T-helper 1 cell (primary cell): ENCODE measurements around the gene RBM44.

ENCODE experiments used
- DNase-seq, 5 donors: peaks; one replicate each; pipeline ENCODE4 v3.0.0-alpha.2; 2012 to 2020

The RBM44 gene

DNA sequence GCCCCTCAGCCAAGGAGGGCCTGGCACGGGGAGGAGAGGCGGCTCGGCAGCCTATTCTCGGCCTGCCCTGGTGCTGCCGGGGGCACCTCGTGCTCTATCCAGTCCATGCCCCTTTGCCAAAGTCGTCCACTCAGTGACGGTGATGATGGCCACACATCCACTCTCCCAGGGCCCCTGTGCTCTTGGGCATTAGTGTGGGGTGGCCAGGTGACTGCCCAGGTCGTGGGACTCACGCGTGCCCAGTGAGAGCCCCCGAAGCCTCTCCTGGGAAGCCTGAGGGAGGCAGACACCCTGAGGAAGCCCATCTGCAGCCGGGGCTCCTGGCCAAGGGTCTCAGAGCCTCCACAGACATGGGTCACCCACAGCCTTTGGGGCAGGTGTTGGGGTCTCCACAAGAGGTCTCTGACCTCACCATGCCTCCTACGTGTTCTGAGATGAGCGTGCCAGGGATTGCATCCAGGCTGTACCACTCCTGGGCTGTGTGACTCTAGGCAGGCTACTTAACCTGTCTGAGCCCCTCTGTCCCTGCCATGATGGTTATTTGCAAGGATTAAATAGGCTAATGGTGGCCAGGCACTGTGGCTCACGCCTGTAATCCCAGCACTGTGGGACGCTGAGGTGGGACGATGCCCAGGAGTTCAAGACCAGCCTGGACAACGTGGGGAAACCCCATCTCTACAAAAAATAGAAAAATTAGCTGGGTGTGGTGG, 73.8 kb downstream of the RBM44 start:
- DNase-seq: no peak

DNA sequence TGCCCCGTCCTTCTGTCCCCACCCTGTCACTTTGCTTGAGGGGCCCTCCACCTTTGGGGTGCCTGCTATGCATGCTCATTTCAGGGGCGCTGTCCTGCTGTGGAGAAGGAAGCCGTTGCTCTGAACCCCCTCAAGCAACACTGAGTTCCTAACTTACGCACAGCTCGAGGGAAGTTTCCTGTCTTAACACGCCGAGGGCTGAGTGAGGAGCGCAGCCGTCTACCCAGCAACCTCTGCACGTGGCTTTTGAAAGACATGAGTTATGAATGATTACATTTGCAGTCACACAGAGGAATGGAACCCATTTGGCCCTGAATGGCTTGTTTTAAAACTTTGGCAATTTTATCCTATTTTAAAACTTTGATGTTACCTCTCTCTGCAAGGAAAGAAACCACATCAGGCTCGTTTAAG, 74.8 kb downstream of the RBM44 start:
- DNase-seq: no peak

DNA sequence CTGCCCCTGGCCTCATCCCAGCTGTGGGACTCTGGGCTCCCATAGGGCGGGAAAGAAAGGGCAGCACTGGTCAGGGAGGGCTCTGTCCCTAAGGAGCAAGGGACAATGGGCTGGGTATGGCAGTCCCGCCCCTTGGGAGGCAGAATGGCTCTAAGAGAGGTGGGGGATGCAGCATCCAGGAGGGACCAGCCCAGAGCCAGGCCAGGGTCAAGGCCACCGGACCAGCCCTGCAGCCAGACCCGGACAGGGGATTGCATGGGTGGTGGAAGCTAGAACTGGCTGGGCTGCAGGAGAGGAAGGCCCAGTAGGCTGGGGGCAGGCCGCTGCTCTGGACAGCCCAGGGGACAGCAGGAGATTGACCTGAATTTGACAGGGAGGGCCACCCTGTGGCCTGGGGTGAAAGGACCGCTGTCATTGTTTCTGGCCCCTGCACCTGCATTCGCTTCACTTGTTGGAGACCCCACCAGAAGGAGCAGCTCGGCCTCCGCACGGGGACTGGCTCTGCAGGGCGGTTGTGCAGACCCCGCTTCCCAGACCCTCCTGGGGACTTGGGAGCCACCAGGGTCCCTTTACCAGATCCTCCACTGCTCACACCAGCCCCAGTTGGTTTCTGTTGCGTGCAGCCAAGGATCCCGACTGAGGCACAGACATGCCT, 75.4 kb downstream of the RBM44 start:
- no peak for DNase-seq

DNA sequence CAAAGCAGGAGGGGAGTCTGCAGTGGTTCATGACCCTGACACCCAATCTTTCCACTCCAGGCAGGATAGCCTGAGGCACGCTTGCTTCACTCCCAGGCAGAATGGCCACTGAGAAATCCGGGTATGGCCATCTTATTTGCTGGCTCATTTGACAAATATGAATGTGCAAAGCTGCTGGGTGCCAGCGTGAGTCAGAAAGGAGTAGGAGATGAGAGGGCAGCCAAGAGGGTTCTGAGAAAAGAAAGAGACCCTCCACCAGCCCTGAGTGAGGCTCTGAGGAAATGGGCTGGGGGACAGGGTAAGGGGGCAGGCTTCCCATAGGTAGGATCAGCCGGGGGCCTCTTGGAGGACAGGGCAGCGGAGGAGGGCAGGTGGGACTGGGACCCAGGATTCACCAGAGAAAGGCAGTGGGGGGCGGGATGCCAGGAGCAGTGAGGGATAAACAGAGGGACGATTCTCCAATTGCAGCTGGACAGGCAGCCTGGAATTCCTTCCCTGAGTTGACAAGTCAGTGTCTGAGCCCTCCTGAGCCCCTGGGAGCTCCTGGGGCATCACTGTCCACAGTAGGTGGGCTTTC, 76.1 kb downstream of the RBM44 start:
- no peak for DNase-seq

DNA sequence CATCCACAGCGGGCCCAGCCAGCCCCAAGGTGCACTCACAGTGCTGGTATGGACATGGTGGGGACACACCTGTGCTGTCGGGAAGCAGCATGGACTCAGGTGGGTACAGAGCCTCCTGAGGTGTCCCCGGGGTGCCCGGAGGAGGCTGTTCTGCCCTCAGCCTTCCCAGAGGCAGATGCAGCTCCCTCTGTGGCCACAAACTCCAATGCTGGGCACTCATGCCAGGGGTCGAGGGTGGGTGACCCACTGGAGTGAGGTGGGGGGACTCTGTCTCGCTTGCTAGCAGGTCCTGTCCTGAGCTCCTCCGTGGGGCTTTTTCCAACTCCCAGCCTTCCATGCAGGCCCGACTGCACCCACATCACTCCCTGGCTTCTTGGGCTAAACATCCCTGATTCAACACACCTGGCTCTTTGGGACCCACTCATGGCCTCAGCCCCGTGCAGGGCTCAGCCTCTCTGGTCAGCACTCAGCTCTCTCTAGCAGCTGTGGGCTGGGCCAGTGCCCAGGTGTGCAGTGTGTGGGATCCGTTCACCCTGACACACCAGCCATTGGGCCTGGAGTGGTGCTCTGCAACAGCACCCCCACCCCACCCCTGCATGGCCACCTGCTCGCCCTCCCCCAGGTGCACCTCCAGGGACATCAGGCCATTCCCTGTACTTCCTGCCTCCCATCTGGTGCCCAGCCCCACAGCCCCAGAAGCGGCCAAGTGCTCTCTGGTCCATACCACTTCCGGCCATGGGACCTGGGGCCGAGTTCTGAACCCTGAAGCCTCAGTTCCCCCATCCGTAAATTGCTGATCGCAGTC, 76.9 kb downstream of the RBM44 start:
- DNase-seq: no peak

DNA sequence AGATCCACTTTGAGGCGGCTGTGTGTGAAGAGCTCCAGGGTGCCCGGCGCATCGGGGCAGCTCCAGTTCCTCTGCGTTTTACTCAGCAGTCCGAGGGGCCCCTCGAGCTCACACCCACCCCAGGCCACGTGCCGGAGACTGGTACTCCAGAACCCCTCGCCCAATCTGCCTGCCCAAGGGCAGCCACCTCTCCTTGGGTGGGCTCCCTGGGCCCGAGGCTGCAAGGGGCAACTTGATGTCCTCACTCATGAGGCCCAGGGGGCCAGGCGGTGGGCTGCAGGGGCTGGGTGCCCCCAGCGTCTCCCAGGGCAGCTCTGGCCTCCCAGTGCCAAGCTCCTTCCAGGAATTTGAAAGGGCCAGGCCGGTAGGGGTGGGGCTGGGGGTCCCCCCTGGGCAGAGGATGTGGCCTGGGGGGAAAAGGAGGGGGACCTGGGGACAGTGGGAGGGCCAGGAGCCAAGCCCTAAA, 77.5 kb downstream of the RBM44 start:
- DNase-seq: no peak

DNA sequence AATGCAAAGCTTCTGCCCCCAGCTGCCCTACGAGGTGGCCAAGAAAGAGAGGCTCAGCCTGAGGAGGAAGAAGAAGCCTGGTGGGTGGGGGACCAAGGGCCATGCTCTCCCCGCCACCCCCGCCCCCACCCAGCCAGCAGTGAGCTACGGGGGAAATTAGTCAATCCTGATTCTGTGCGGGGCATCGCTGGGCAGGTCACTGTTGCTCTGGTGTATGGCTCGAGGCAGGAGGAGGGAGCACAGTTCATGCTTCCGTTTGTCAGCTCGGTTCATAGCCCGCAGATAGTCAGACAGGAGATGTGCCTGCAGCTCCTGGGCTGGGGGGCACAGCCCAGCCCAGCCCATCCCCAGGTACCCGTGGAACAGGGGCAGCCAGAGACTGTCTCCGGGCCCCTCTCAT, 78.0 kb downstream of the RBM44 start:
- no peak for DNase-seq

DNA sequence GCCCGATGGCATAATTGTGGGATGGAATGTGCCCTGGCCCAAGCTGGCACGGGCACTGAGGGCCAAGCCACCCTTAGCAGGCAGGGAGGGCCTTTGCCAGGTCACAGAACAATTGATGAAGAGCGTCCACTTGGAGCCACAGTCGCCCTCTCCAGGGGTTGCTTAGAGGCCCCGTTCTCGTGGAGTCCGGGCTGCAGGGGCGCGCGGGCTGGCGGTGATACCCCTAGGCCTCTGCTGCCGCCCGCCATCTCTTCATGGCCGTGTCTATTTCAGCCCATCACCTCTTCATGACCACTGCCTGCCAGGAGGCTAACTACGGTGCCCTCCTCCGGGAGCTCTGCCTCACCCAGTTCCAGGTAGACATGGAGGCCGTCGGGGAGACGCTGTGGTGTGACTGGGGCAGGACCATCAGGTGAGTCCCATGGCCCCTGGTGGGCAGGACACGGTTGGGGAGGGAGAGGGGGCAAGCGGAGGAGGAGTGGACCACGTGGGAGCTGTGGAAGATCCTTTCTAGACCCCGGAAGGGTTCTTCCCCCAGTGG, 78.4 kb downstream of the RBM44 start:
- no peak for DNase-seq

DNA sequence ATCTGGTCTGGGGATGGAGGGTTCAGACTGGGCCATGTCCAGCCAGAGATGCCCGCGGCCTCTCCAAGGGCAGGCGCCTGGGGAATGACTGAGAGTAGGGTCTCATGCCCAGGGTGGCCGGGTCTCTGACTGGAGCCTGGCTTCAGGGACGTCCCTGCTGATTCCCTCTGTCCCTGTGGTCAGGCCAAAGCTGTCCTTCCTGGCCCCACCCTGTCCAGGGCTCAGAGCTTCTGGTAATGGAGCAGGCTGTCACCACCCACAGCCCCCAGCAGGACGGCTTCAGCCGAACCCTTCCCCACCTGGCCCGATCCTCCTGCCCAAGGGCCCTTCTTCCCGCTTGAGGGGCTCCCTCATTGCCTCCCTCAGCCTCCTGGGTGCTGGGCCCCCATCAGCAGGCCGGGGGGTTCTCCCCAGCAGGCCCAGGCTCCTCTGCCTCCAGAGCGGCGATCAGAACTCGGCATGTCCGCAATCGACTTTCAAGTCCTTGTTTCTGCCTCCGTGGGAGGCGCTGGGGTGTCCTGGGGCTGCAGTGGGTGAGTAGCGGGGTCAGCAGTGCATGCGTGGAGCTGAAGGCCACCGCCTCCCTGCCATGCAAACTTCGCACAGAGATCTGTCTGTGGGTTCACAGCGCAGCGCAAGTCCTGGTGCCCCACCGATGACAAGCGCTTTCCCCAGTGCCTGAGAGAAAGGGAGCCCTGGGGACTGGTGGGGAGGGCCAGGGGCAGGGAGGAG, 79.2 kb downstream of the RBM44 start:
- no peak for DNase-seq

DNA sequence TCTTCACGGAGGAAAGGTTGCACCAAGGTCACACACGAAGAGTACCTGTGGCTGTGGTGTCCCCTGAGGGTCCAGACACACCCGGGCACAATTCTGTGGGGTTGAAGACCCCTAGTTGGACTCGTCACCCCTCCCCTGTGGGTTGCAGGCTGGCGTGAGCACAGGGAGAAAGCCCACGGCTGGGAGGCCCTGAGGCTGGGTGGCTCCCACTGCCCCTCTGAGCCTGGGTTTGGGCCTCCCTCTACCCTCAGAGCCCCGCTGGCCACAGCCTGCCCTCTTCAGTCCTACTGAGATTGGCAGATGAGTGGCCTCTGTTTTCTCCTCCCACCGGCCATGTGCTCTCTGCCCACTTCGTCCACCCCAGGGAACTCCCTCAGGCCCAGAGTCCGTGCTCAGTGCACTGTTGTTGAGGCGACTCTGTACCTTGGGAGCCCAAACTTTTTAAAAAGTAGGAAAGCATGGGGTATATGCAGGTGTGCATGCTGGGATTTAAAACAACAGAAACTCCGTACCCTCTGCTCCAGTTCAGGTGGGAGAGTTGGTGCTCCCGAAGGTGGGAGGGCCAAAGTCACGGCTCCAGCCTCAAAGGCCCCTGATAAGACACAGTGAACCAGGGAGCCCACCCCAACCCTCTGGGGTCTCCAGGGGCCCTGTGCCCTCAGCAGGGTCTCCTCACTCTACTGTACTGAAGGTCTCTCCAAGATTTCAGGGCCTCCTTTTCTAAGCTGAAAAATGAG, 79.9 kb downstream of the RBM44 start:
- no peak for DNase-seq

DNA sequence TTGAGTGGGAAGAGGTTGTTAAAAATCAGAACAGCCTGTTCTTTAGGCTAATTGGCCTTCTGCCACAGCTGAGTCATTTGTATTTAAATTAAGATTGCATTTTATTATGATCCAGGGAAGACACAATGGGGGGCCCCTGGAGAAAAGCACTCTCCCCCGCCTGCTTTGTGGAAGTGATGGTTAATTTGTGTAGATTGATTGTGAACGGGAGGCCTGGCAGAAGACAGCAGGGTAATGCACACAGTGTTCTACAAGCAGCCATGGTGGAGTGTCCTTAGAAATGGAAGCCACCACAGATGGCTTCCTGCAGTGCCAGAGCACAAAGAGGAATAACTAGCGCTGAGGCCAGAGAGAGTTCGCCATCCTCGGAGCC, 80.5 kb downstream of the RBM44 start:
- DNase-seq: no peak

DNA sequence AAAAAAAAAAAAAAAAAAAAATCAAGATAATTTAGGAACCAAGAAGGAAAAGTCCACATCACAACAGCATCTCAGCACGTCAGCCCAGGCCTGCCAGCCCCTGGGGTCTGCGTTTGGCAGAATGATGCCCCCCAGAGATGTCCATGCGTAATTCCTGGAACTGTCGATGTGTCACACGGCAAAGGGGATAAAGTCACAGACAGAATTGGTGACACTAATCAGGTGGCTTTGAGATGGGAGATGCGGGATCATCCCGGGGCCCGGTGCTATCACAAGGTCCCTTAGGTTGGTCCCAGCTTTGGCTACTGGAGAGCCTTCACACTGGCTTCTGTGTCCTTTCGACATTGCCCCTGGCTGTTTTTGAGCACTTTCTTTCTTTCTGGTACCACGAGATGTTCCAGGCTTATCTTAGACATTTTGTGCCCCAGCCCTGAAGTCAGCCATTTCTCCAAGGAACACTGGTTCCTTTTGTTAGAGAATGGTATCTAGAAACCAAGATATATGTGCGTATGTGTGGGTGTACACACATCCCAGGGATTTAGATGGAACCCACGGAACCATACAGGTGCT, 81.5 kb downstream of the RBM44 start:
- no peak for DNase-seq

DNA sequence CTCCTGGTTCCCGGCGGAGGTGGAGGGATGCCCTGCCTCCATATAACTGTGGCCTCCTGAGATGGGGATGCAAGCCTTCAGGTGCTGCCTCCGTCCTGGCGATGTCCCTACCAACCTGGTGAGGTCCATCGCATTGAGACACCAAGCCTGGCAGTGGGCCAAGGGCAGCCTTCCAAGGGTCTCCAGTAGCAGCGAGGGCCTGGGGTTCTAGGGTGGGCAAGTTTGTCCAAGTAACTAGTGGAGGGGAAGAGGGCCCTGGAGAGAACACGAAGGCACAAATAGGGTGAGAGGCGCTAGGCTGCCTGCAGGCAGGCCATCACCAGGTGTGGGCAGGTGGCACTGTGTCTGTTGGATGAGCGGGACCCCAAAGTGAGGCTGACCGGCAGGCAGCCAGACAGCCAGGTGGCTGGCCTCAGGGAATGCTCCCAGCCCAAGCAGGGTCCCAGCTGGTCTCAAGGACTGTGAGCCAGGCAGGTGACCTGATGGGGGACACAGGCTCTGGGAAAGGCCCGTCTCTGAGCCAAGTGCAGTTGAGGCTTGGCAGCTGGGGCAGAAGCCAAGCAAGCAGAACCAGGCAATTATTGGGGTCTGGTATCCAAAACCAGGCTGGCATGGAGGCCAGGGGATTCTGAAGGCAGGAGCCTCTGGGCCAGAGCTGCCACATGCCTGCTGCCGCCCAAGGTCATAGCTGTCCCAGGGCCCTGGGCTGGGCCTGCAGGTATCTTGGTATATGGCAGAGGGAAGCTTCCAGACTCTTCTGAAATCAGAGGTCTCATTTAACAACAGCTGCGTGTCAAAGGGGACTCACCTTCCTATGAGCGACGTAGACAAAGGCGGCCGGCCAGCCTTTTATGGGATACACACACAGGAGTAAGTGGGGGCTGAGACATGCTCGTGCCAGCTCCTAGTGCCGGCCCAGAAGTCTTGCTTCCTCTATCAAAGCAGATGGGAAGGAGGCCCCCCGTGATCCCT, 84.2 kb downstream of the RBM44 start:
- no peak for DNase-seq

DNA sequence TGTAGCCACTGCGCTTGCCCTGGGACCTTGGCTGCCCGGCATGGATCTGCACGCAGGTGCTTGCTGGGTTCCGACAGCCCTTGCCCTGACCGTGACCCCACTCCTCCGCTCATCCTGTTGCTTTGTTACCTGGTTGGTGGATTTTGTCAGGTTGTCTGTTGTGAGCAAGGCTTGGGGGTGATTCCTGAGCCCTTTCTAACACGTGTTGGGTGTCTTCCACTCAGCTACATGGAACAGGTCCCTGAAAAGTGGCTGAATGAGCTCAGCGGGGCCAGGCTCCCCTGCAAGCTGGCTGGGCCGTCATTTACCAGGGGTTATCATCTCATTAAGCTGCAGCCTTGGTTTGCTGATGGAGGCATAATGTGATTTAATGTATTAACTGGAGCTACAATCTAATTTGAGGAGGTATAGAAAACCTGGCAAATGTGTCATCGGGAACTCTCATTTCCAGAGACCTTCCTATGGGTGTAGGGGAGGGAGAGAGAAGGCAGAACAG, 85.4 kb downstream of the RBM44 start:
- DNase-seq: no peak

DNA sequence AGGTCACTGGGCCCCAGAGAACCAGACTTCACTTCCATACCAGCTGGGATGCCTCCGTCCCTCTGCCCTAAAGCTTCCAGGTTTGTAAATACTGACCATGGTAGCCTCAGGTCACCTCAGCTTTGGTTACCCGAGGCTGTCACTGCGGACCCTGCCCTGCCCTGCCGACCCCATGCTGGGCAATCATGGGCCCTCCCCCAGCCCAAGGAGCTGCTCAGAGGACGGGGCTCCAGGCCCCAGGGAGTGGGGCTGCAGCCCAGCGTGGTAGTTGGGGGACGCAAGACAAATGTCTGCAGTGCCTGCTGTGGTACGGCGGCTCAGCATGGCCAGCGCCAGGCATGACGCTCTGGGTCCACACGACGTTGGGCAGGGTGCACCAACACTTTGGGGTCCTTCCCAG, 86.1 kb downstream of the RBM44 start:
- DNase-seq: no peak

DNA sequence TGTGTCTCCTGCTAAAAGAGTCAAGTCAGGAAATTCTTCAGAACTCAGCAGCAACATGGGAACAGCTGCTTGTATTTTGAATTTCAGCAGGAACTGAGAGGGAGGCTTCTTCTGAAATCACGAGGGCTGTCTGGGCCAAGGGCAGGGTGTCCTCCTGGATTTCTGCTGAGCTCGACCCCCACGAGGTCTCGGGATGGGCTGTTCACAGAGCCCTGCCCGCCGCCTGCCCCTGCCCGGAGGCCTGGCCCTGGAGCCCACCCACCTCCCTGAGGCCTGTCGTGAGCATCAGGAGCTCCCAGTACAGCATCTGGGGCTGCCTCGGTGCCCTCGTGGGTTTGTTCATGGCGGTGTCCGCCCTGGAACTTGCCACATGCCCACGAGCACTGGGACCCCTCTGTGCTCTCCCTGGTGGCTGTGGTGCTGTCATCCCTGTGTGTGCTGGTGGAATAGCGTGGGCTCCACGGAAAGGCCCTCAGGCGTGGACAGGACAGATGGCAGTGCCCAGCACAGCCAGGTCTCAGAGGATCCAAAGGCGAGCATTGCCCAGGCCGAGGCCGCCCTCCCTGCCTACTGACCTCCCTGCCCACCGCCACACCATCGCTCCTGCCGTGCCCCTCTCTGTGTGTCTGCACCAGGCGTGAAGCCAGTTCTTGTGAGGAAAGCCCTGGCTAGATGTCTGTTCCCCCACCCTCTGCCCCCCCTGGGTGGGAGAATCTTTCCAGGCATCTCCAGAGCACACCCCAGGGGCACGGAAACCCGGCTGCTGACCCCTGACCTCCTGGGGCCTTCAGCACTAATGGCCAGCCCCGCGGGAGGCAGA, 86.7 kb downstream of the RBM44 start:
- no peak for DNase-seq

DNA sequence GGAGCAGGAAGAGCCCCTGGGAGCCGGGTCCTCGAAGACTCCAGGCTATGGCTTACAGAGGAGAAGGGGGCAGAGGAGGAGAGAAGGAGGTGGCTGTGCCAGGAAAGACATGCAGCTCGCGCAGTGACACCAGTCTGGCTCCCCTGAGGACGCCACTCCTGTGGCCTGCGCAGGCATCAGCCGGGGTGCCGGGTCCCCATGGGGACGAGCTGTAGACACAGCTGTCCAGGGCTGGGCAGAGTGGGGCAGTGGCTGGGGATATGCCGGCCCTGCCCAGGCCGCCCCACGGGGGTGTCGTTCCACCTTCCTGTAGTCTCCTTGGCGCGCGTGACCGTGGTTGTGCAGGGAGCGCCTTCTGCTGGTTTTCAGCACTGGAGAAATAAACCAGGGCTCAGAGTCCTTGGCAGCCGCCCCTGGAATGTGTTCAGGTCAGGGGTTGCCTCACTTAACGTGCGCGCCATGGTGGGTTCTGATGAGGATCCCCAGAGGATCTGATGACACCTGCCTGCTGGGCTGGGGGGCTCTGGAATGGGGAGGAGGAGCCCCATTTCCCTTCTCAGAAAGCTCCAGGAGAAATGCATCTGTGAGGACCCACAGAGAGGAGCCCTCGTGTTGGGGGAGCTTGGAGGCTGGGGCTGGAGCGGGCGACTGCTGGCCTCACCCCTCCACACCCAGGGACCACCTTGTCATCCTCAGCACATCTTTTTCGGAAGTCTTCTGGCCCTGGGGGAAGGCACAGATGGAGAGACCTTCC, 87.5 kb downstream of the RBM44 start:
- no peak for DNase-seq
